ENCODE measurements around the gene PACSIN2. TPM values are rescaled to one million over a fixed set of nuclear protein-coding genes. Genes with fewer than 3 reads are reported as not detected.
"Not testable (repeated sequence)": the region's sequence is repeated elsewhere in the genome, so short reads cannot be mapped to it uniquely, and the experiment has no call there.

PACSIN2 gene
- total RNA-seq, 1 experiment from 2014 or later = 70.5 TPM

GRCh38 chr22:42918500-42918899, 96.4 kb downstream of the PACSIN2 start:
- H3K4me3 Mint-ChIP-seq = no peak overlapping the region
- no peaks in the 10 kb centered on the region for H3K27me3 Mint-ChIP-seq (ENCODE audit: low read depth)
- peaks cover 48% of the 10 kb centered on the region for H3K4me1 Mint-ChIP-seq
- no peaks in the 10 kb centered on the region for H3K36me3 Mint-ChIP-seq
- CTCF ChIA-PET = interaction anchor here (0.8 to 1.0 kb wide), 2 partner anchors 8 to 12 kb away, joined by 3 to 5 read pairs; no protein-coding TSS in a partner anchor
- no peaks in the 10 kb centered on the region for H3K9me3 Mint-ChIP-seq
- DNase-seq (ENCODE audit: low spot score) (no peak), ATAC-seq (no peak)
- no peak overlapping the region for H3K27ac Mint-ChIP-seq
- POLR2A ChIA-PET = no interaction called here
- TF ChIP-seq, protein P1, sequence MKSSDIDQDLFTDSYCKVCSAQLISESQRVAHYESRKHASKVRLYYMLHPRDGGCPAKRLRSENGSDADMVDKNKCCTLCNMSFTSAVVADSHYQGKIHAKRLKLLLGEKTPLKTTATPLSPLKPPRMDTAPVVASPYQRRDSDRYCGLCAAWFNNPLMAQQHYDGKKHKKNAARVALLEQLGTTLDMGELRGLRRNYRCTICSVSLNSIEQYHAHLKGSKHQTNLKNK (CRISPR knock-in tag; IDR thresholded peaks at IDR 0.05) = no peak
- TF ChIP-seq RELA (CRISPR knock-in tag; IDR thresholded peaks at IDR 0.05; ENCODE audit: borderline replicate concordance) (no peak), ZNF512 (CRISPR knock-in tag; IDR thresholded peaks at IDR 0.05; ENCODE audit: borderline replicate concordance) (no peak), EMX1 (CRISPR knock-in tag; IDR thresholded peaks at IDR 0.05) (no peak), MLX (CRISPR knock-in tag; IDR thresholded peaks at IDR 0.05) (no peak), HMGA2 (CRISPR knock-in tag; IDR thresholded peaks at IDR 0.05) (no peak), ZNF396 (CRISPR knock-in tag; IDR thresholded peaks at IDR 0.05; ENCODE audit: borderline replicate concordance) (no peak), CREB1 (CRISPR knock-in tag; IDR thresholded peaks at IDR 0.05) (no peak), ZNF671 (CRISPR knock-in tag; IDR thresholded peaks at IDR 0.05) (no peak), TCF7 (CRISPR knock-in tag; IDR thresholded peaks at IDR 0.05; ENCODE audit: low read depth) (no peak), NR2C2 (CRISPR knock-in tag; IDR thresholded peaks at IDR 0.05) (no peak), TP53 (CRISPR knock-in tag; IDR thresholded peaks at IDR 0.05) (no peak), FOXJ3 (CRISPR knock-in tag; IDR thresholded peaks at IDR 0.05; ENCODE audit: borderline replicate concordance) (no peak), NR1H2 (CRISPR knock-in tag; IDR thresholded peaks at IDR 0.05) (no peak), SOX15 (CRISPR knock-in tag; IDR thresholded peaks at IDR 0.05) (no peak), ZSCAN18 (CRISPR knock-in tag; IDR thresholded peaks at IDR 0.05) (no peak), ZNF423 (CRISPR knock-in tag; IDR thresholded peaks at IDR 0.05) (no peak)
- TF ChIP-seq, protein P2, sequence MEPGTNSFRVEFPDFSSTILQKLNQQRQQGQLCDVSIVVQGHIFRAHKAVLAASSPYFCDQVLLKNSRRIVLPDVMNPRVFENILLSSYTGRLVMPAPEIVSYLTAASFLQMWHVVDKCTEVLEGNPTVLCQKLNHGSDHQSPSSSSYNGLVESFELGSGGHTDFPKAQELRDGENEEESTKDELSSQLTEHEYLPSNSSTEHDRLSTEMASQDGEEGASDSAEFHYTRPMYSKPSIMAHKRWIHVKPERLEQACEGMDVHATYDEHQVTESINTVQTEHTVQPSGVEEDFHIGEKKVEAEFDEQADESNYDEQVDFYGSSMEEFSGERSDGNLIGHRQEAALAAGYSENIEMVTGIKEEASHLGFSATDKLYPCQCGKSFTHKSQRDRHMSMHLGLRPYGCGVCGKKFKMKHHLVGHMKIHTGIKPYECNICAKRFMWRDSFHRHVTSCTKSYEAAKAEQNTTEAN (CRISPR knock-in tag; IDR thresholded peaks at IDR 0.05) = no peak
- TF ChIP-seq, protein P3, sequence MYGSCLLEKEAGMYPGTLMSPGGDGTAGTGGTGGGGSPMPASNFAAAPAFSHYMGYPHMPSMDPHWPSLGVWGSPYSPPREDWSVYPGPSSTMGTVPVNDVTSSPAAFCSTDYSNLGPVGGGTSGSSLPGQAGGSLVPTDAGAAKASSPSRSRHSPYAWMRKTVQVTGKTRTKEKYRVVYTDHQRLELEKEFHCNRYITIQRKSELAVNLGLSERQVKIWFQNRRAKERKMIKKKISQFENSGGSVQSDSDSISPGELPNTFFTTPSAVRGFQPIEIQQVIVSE (CRISPR knock-in tag; IDR thresholded peaks at IDR 0.05; ENCODE audit: borderline replicate concordance) = no peak

DNA sequence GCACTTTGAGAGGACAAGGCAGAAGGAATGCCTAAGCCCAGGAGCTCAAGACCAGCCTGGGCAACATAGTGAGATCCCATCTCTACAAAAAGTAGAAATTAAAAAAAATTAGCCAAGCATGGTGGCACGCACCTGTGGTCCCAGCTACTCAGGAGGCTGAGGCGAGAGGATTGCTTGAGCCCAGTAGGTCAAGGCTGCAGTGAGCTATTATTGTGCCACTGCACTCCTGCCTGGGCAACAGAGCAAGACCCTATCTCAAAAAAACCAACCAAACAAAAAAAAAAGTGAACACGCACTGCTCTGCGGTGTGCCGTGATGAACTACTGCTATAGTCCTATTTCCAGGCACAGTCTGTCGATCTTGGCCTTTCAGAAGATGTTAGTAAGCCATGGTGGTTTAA, 97.6 kb downstream of the PACSIN2 start:
- CTCF ChIA-PET = interaction anchor here (0.7 to 1.0 kb wide), 3 partner anchors 9 to 136 kb away, joined by 3 to 5 read pairs (median 3); no protein-coding TSS in a partner anchor
- ATAC-seq; DNase-seq (ENCODE audit: low spot score); H3K9me3 Mint-ChIP-seq; H3K4me3 Mint-ChIP-seq; POLR2A ChIA-PET; H3K27ac Mint-ChIP-seq; H3K27me3 Mint-ChIP-seq (ENCODE audit: low read depth); H3K36me3 Mint-ChIP-seq: not testable (repeated sequence)
- H3K4me1 Mint-ChIP-seq = peaks cover 42% of the 10 kb centered on the region
- TF ChIP-seq ZNF121 (CRISPR knock-in tag; IDR thresholded peaks at IDR 0.05) = peak; percentile 69; the same call in 1 of the 2 replicates
